Raji (cell line): ENCODE measurements around the gene RUBCN.

Source experiments
- POLR2A ChIP-seq: IDR thresholded peaks from 2 replicates; pipeline ENCODE4 v1.6.1; 2011; ENCODE audit warnings: low read depth, low read length, control low read depth; ENCODE audit not compliant: insufficient read depth

The RUBCN gene

GRCh38 chr3:197667968-197668367 is 68.7 kb downstream of the RUBCN start:
- no peak for TF ChIP-seq POLR2A

- TF ChIP-seq POLR2A, result 0 out of 2 replicates have a peak, but pooled peaks have one; percentile 40
Observed at GRCh38 chr3:197627772-197628523, 108.8 kb downstream of the RUBCN start.
